HG02678 (cell line): ENCODE data around the gene ITPR2.

Experiments
- ATAC-seq: cut with Tn5 transposase; IDR thresholded peaks from one replicate; pipeline ENCODE4 v1.9.1; 2021; ENCODE audit warnings: mild to moderate bottlenecking, moderate library complexity; ENCODE audit not compliant: unreplicated experiment

The ITPR2 gene

GRCh38 chr12:26735249-26735639 is 97.8 kb downstream of the ITPR2 start:
- ATAC-seq: no peak

GRCh38 chr12:26734510-26735248 is 98.3 kb downstream of the ITPR2 start:
- ATAC-seq: no peak

GRCh38 chr12:26732005-26732908 is 100.7 kb downstream of the ITPR2 start:
- ATAC-seq: peak; percentile 49

GRCh38 chr12:26730481-26731350 is 102.3 kb downstream of the ITPR2 start:
- no peak for ATAC-seq

- peak; percentile 49 for ATAC-seq
These were observed 103.8 kb downstream of the ITPR2 start for GRCh38 chr12:26729137-26729671.

- peak; percentile 48 for ATAC-seq
These were observed 104.6 kb downstream of the ITPR2 start for GRCh38 chr12:26728205-26729050.

- no peak for ATAC-seq
These were observed 105.4 kb downstream of the ITPR2 start for GRCh38 chr12:26727482-26728204.

- no peak for ATAC-seq
These were observed 106.0 kb downstream of the ITPR2 start for GRCh38 chr12:26726956-26727355.

GRCh38 chr12:26725276-26725916 is 107.6 kb downstream of the ITPR2 start:
- no peak for ATAC-seq

- ATAC-seq: no peak
These were observed 108.7 kb downstream of the ITPR2 start for GRCh38 chr12:26724309-26724702.

GRCh38 chr12:26723379-26724308 is 109.3 kb downstream of the ITPR2 start:
- peak; percentile 48 for ATAC-seq

- ATAC-seq: no peak
These were observed 111.2 kb downstream of the ITPR2 start for GRCh38 chr12:26721800-26722199.

GRCh38 chr12:26719852-26720251 is 113.1 kb downstream of the ITPR2 start:
- no peak for ATAC-seq

- no peak for ATAC-seq
These were observed 115.2 kb downstream of the ITPR2 start for GRCh38 chr12:26717757-26718156.

GRCh38 chr12:26715232-26715631 is 117.8 kb downstream of the ITPR2 start:
- ATAC-seq: no peak

GRCh38 chr12:26713885-26714383 is 119.1 kb downstream of the ITPR2 start:
- peak; percentile 76 for ATAC-seq

- ATAC-seq: no peak
These were observed 120.1 kb downstream of the ITPR2 start for GRCh38 chr12:26712892-26713291.
